MCF 10A (cell line): ENCODE results near the gene SPTBN5. TPM values are rescaled to one million over a fixed set of nuclear protein-coding genes. Genes with fewer than 3 reads are reported as not detected.

Experiments
- BruUV-seq: library from RNA; stranded (reverse); fragments of 400-500 nt; replicated peaks from 2 replicates; lab custom pipeline; 2021; lab: Mats Ljungman, UMichigan
- CTCF ChIA-PET: fragments of 300-600 bp; sonication (Branson Sonifier 250); formaldehyde crosslinking; extraction: SDS; loops from one replicate; lab custom pipeline; 2021; ENCODE audit warnings: antibody characterized with exemption, inconsistent platforms; lab: Yijun Ruan, JAX
- POLR2A ChIA-PET: fragments of 300-600, 350-650 bp; sonication (Branson Sonifier 250); formaldehyde crosslinking; extraction: SDS; loops from one replicate; lab custom pipeline; 2020; ENCODE audit warnings: antibody characterized with exemption, inconsistent platforms; lab: Yijun Ruan, JAX
- DNase-seq: peaks from one replicate; pipeline ENCODE4 v3.0.0-alpha.2; 2018; ENCODE audit not compliant: unreplicated experiment
- H3K27ac Mint-ChIP-seq: one replicate; pipeline ENCODE4 v1.8.0; 2022; ENCODE audit warnings: mild to moderate bottlenecking, low read depth, mixed read lengths; ENCODE audit not compliant: unreplicated experiment
- H3K27me3 Mint-ChIP-seq: one replicate; pipeline ENCODE4 v1.8.0; 2022; ENCODE audit warnings: mixed read lengths; ENCODE audit not compliant: insufficient read depth, unreplicated experiment
- H3K36me3 Mint-ChIP-seq: one replicate; pipeline ENCODE4 v1.8.0; 2022; ENCODE audit warnings: mild to moderate bottlenecking, moderate library complexity, mixed read lengths; ENCODE audit not compliant: insufficient read depth, unreplicated experiment
- H3K4me1 Mint-ChIP-seq: one replicate; pipeline ENCODE4 v1.8.0; 2022; ENCODE audit warnings: mixed read lengths; ENCODE audit not compliant: insufficient read depth, unreplicated experiment
- H3K4me3 Mint-ChIP-seq: one replicate; pipeline ENCODE4 v1.8.0; 2022; ENCODE audit warnings: mild to moderate bottlenecking, moderate library complexity, mixed read lengths; ENCODE audit not compliant: unreplicated experiment
- H3K9me3 Mint-ChIP-seq: one replicate; pipeline ENCODE4 v1.8.0; 2022; ENCODE audit warnings: mixed read lengths; ENCODE audit not compliant: unreplicated experiment
- intact Hi-C: fragments of 100-400 bp; cut with micrococcal nuclease; formaldehyde crosslinking; loops from 2 replicates; pipeline ENCODE4 v1.14.1; 2022
- total RNA-seq: library from RNA; stranded (reverse); gene quantifications from 2 replicates; pipeline ENCODE4 v1.2.3, GENCODE V29; 2022
- TF ChIP-seq, protein P1 (sequence below): fragments of 200-600 bp; IDR thresholded peaks from one replicate; pipeline ENCODE4 v1.8.0; 2022; ENCODE audit warnings: antibody characterized with exemption, mild to moderate bottlenecking; ENCODE audit not compliant: unreplicated experiment

Gene SPTBN5
- total RNA-seq, 1 experiment from 2014 or later: 1.1 TPM

DNA sequence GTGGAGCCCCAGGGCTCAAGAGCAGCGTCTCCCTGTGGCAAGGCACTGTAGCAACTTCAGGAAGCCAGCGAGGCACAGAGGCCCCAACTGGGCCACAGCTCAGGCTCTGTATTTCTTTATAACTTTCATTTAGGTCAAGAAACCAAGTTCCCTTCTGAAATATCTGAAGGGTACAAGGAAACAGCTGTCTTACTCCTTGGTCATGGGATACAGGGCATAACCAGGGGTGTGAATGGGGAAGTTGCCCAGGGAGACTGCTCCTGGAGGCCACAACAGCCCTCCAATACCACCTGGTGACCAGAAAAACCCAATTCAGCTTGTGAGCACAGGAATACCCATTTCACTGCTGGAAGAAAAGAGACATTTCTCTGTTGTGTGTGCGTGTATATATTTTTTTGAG is 13.3 kb upstream of the SPTBN5 start:
- Mint-ChIP-seq H3K9me3 (no peaks in the 10 kb centered on the region), H3K27ac (no peak overlapping the region), H3K36me3 (peaks cover 34% of the 10 kb centered on the region), H3K4me1 (no peaks in the 10 kb centered on the region), H3K27me3 (no peaks in the 10 kb centered on the region), H3K4me3 (no peak overlapping the region)
- BruUV-seq: no TSS peak
- intact Hi-C loops: no loop called here
- TF ChIP-seq, protein P1, sequence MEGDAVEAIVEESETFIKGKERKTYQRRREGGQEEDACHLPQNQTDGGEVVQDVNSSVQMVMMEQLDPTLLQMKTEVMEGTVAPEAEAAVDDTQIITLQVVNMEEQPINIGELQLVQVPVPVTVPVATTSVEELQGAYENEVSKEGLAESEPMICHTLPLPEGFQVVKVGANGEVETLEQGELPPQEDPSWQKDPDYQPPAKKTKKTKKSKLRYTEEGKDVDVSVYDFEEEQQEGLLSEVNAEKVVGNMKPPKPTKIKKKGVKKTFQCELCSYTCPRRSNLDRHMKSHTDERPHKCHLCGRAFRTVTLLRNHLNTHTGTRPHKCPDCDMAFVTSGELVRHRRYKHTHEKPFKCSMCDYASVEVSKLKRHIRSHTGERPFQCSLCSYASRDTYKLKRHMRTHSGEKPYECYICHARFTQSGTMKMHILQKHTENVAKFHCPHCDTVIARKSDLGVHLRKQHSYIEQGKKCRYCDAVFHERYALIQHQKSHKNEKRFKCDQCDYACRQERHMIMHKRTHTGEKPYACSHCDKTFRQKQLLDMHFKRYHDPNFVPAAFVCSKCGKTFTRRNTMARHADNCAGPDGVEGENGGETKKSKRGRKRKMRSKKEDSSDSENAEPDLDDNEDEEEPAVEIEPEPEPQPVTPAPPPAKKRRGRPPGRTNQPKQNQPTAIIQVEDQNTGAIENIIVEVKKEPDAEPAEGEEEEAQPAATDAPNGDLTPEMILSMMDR: no peak
- CTCF ChIA-PET: interaction anchor here (0.6 to 2.3 kb wide), 4 partner anchors 32 to 177 kb away, joined by 3 to 6 read pairs (median 3); no protein-coding TSS in a partner anchor
- POLR2A ChIA-PET: interaction anchor here (0.6 to 1.2 kb wide), 3 partner anchors 10 to 222 kb away, joined by 3 read pairs; no protein-coding TSS in a partner anchor
- DNase-seq: no peak

DNA sequence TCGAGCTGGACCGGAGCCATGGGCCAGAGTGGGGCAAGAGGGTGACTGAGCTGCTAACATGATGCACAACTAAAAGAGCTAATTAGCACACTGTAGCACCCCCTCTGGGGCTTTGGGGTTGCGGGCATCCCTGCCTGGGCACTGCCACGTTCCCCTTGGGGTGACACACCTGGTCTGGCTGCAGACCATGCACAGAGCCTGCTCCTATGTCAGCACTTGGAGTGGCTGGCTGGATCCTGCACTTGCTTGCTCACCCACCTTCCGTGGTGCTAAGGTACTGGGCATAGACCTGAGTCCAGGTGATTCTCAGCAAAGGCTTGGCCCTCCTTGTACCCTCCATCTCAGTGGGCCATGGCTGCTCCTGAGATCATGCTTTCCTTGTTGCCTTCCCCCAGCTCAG is 12.8 kb upstream of the SPTBN5 start:
- Mint-ChIP-seq H3K27me3 (no peaks in the 10 kb centered on the region), H3K27ac (no peak overlapping the region), H3K4me3 (no peak overlapping the region), H3K4me1 (no peaks in the 10 kb centered on the region), H3K36me3 (peaks cover 31% of the 10 kb centered on the region), H3K9me3 (no peaks in the 10 kb centered on the region)
- BruUV-seq: no TSS peak
- no peak for DNase-seq
- intact Hi-C loops: no loop called here
- TF ChIP-seq, protein P1: no peak
- ChIA-PET POLR2A (interaction anchor here (0.8 kb wide), 1 partner anchor 11 kb away, joined by 3 read pairs; no protein-coding TSS in a partner anchor), CTCF (interaction anchor here (0.6 to 2.3 kb wide), 5 partner anchors 11 to 177 kb away, joined by 3 to 6 read pairs (median 3); no protein-coding TSS in a partner anchor)

GRCh38 chr15:41905036-41905793 is 11.4 kb upstream of the SPTBN5 start:
- TF ChIP-seq, protein P1: no peak
- Mint-ChIP-seq H3K4me1 (no peaks in the 10 kb centered on the region), H3K36me3 (peaks cover 29% of the 10 kb centered on the region), H3K27ac (peak overlapping the region; percentile 23), H3K27me3 (no peaks in the 10 kb centered on the region), H3K9me3 (no peaks in the 10 kb centered on the region), H3K4me3 (no peak overlapping the region)
- DNase-seq: no peak
- BruUV-seq: no TSS peak
- ChIA-PET POLR2A (interaction anchor here (1.0 to 1.4 kb wide), 2 partner anchors 74 to 79 kb away, joined by 3 to 5 read pairs; no protein-coding TSS in a partner anchor), CTCF (interaction anchor here (0.6 to 4.2 kb wide), 18 partner anchors 10 to 348 kb away, joined by 3 to 51 read pairs (median 4); partner anchors contain the start of genes MAPKBP1 and PLA2G4B)
- intact Hi-C loops: no loop called here

DNA sequence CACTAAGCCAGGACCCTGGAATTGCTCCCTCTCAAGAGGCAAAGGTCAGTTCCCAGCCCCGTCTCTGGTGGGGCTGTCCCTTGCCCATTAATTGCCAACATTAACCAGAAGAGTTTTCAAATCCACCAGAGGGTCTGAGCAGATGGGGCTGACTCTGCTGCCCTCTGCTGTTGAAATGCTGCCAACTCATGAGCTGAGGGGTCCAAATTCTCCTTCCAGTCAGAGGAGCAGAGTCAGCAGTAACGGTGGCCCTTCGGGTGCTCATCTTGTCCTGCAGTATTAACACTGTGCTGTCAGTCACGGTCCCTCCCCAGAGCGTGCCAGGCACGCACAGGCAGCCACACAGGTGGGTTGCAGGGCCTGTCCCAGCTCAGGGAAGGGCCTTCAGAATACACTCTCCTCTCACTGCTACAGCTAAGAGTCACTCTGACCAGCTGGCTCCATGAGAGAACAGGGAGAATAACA is 10.7 kb upstream of the SPTBN5 start:
- CTCF ChIA-PET: interaction anchor here (0.6 to 4.2 kb wide), 18 partner anchors 9 to 347 kb away, joined by 3 to 51 read pairs (median 4); partner anchors contain the start of genes MAPKBP1 and PLA2G4B
- Mint-ChIP-seq H3K4me3 (no peak overlapping the region), H3K4me1 (no peaks in the 10 kb centered on the region), H3K9me3 (no peaks in the 10 kb centered on the region), H3K27ac (peak overlapping the region; percentile 23), H3K36me3 (peaks cover 29% of the 10 kb centered on the region), H3K27me3 (no peaks in the 10 kb centered on the region)
- POLR2A ChIA-PET: interaction anchor here (1.0 to 1.4 kb wide), 3 partner anchors 9 to 78 kb away, joined by 3 to 5 read pairs (median 4); no protein-coding TSS in a partner anchor
- intact Hi-C loops: loop anchor here (1.0 to 5.0 kb wide), 2 partner anchors 77 to 132 kb away; partner anchors contain the start of gene JMJD7
- TF ChIP-seq, protein P1: peak; percentile 79
- peak; percentile 66 for DNase-seq
- no TSS peak for BruUV-seq
